IMR-90 (cell line): ENCODE results near the gene INPP5A. TPM values are rescaled to one million over a fixed set of nuclear protein-coding genes. Genes with fewer than 3 reads are reported as not detected.

Experiments used
- ATAC-seq: fragments of 200-7000 bp; cut with Tn5 transposase; 2 replicates; pipeline ENCODE4 v1.9.1; 2020; ENCODE audit warnings: low read depth, mild to moderate bottlenecking, moderate library complexity
- BruUV-seq: library from RNA; stranded (reverse); fragments of 400-500 nt; replicated peaks from 2 replicates; lab custom pipeline; 2021; lab: Mats Ljungman, UMichigan
- CTCF ChIA-PET: fragments of 300-600 bp; formaldehyde crosslinking; extraction: SDS; loops from one replicate; lab custom pipeline; 2021; ENCODE audit warnings: antibody characterized with exemption; lab: Yijun Ruan, JAX
- POLR2A ChIA-PET: fragments of 300-600 bp; sonication (Branson Sonifier 250); formaldehyde crosslinking; loops from one replicate; lab custom pipeline; 2022; ENCODE audit warnings: antibody characterized with exemption; ENCODE audit not compliant: unreplicated experiment; lab: Charles Lee
- DNase-seq: peaks from one replicate; pipeline ENCODE4 v3.0.0; 2013
- H2AFZ ChIP-seq: replicated peaks from 2 replicates; pipeline ENCODE3; 2013; ENCODE audit warnings: low read length, mild to moderate bottlenecking; ENCODE audit not compliant: poor library complexity
- H2AK5ac ChIP-seq: 2 replicates; pipeline ENCODE4 v1.6.1; 2013; ENCODE audit warnings: low read depth, low read length, inconsistent platforms
- H2AK9ac ChIP-seq: replicated peaks from 2 replicates; pipeline ENCODE3; 2013; ENCODE audit warnings: mild to moderate bottlenecking, low read depth, low read length, moderate library complexity; ENCODE audit not compliant: poor library complexity
- H2BK120ac ChIP-seq: 2 replicates; pipeline ENCODE4 v1.6.1; 2013; ENCODE audit warnings: low read depth, low read length, inconsistent platforms
- H2BK15ac ChIP-seq: 3 replicates; pipeline ENCODE4 v1.6.1; 2013; ENCODE audit warnings: low read depth, low read length, inconsistent platforms
- H2BK20ac ChIP-seq: 2 replicates; pipeline ENCODE4 v1.6.1; 2013; ENCODE audit warnings: low read depth, mild to moderate bottlenecking, inconsistent platforms, low read length, moderate library complexity
- H2BK5ac ChIP-seq: 2 replicates; pipeline ENCODE4 v1.6.1; 2013; ENCODE audit warnings: mild to moderate bottlenecking, low read depth, low read length, inconsistent platforms; ENCODE audit not compliant: poor library complexity, severe bottlenecking
- H3K14ac ChIP-seq: replicated peaks from 2 replicates; pipeline ENCODE4 v1.6.1; 2013; ENCODE audit warnings: low read depth, low read length, inconsistent platforms
- H3K18ac ChIP-seq: 2 replicates; pipeline ENCODE4 v1.6.1; 2013; ENCODE audit warnings: low read depth, low read length, control low read depth
- H3K23ac ChIP-seq: 2 replicates; pipeline ENCODE4 v1.6.1; 2013; ENCODE audit warnings: low read depth, low read length, inconsistent platforms
- H3K27ac ChIP-seq: 2 replicates; pipeline ENCODE4 v1.5.1; 2013; ENCODE audit warnings: mild to moderate bottlenecking, control low read depth, low read length; ENCODE audit not compliant: insufficient read depth
- H3K27me3 ChIP-seq: 2 replicates; pipeline ENCODE4 v1.6.1; 2013; ENCODE audit warnings: low read length; ENCODE audit not compliant: control insufficient read depth, insufficient read depth
- H3K36me3 ChIP-seq: 2 replicates; pipeline ENCODE4 v1.6.1; 2013; ENCODE audit warnings: low read length, mixed read lengths; ENCODE audit not compliant: control insufficient read depth, insufficient read depth
- H3K4ac ChIP-seq: 2 replicates; pipeline ENCODE4 v1.6.1; 2013; ENCODE audit warnings: low read depth, low read length, inconsistent platforms
- H3K4me1 ChIP-seq: 2 replicates; pipeline ENCODE4 v1.6.1; 2013; ENCODE audit warnings: low read length, mixed read lengths; ENCODE audit not compliant: control insufficient read depth, insufficient read depth
- H3K4me2 ChIP-seq: 2 replicates; pipeline ENCODE4 v1.6.1; 2013; ENCODE audit warnings: low read depth, mild to moderate bottlenecking, control low read depth, low read length, moderate library complexity
- H3K4me3 ChIP-seq: 2 replicates; pipeline ENCODE4 v1.5.1; 2013; ENCODE audit warnings: low read depth, mild to moderate bottlenecking, control low read depth, low read length, moderate library complexity; ENCODE audit not compliant: insufficient read depth
- H3K56ac ChIP-seq: 2 replicates; pipeline ENCODE4 v1.6.1; 2013; ENCODE audit warnings: low read length, inconsistent platforms; ENCODE audit not compliant: insufficient read depth; ENCODE audit errors: extremely low read depth
- H3K79me1 ChIP-seq, 2 experiments: 2 replicates each; pipeline ENCODE4 v1.6.1; 2013; ENCODE audit warnings: low read length in 2 of 2, inconsistent platforms in 1 of 2, low read depth in 1 of 2
- H3K9ac ChIP-seq: 2 replicates; pipeline ENCODE4 v1.6.1; 2013; ENCODE audit warnings: low read depth, low read length, control low read depth
- H3K9me1 ChIP-seq: 2 replicates; pipeline ENCODE4 v1.6.1; 2013; ENCODE audit warnings: low read length, inconsistent platforms; ENCODE audit not compliant: insufficient read depth
- H3K9me3 ChIP-seq: 2 replicates; pipeline ENCODE4 v1.6.1; 2013; ENCODE audit warnings: low read length; ENCODE audit not compliant: control insufficient read depth, insufficient read depth
- H4K20me1 ChIP-seq: 2 replicates; pipeline ENCODE4 v1.6.1; 2013; ENCODE audit warnings: low read length, inconsistent platforms; ENCODE audit not compliant: insufficient read depth
- H4K5ac ChIP-seq: 2 replicates; pipeline ENCODE4 v1.6.1; 2013; ENCODE audit warnings: mild to moderate bottlenecking, low read depth, low read length, control low read depth
- H4K8ac ChIP-seq, 2 experiments: 2 replicates each; pipeline ENCODE4 v1.6.1; 2013; ENCODE audit warnings: low read depth in 2 of 2, low read length in 2 of 2, control low read depth in 1 of 2, inconsistent platforms in 1 of 2
- H4K91ac ChIP-seq: 2 replicates; pipeline ENCODE4 v1.6.1; 2013; ENCODE audit warnings: low read depth, low read length, inconsistent platforms; ENCODE audit not compliant: insufficient read depth
- BHLHE40 ChIP-seq: fragments of 150-350 bp; IDR thresholded peaks from 2 replicates; pipeline ENCODE4 v1.6.1; 2016; ENCODE audit warnings: mild to moderate bottlenecking, low read depth, low read length
- CTCF ChIP-seq: conservative IDR thresholded peaks from 2 replicates; pipeline ENCODE4 v1.5.1; 2012; ENCODE audit warnings: mild to moderate bottlenecking, low read depth, low read length, improper control_type of control experiment
- ELK1 ChIP-seq: fragments of 150-350 bp; IDR thresholded peaks from 2 replicates; pipeline ENCODE4 v1.6.1; 2016; ENCODE audit warnings: low read depth, mild to moderate bottlenecking, low read length, moderate library complexity, borderline replicate concordance
- MAZ ChIP-seq: IDR thresholded peaks from 2 replicates; pipeline ENCODE4 v1.6.1; 2012; ENCODE audit warnings: low read depth, mild to moderate bottlenecking, low read length, improper control_type of control experiment, moderate library complexity, borderline replicate concordance
- MXI1 ChIP-seq: IDR thresholded peaks from 2 replicates; pipeline ENCODE4 v1.6.1; 2012; ENCODE audit warnings: low read depth, mild to moderate bottlenecking, low read length, moderate library complexity, borderline replicate concordance
- POLR2A ChIP-seq: IDR thresholded peaks from 2 replicates; pipeline ENCODE4 v1.6.1; 2012; ENCODE audit warnings: mild to moderate bottlenecking, low read depth, low read length
- RAD21 ChIP-seq: IDR thresholded peaks from 2 replicates; pipeline ENCODE4 v1.6.1; 2012; ENCODE audit warnings: low read length, improper control_type of control experiment
- RCOR1 ChIP-seq: IDR thresholded peaks from 2 replicates; pipeline ENCODE4 v1.6.1; 2012; ENCODE audit warnings: mild to moderate bottlenecking, low read length, improper control_type of control experiment; ENCODE audit not compliant: insufficient replicate concordance
- RFX5 ChIP-seq: IDR thresholded peaks from 2 replicates; pipeline ENCODE4 v1.8.0; 2012; ENCODE audit warnings: low read depth, mild to moderate bottlenecking, low read length, moderate library complexity
- SMC3 ChIP-seq: fragments of 150-350 bp; IDR thresholded peaks from 2 replicates; pipeline ENCODE4 v1.6.1; 2016; ENCODE audit warnings: low read depth, mild to moderate bottlenecking, antibody characterized with exemption, low read length, moderate library complexity
- USF2 ChIP-seq: fragments of 150-350 bp; IDR thresholded peaks from 2 replicates; pipeline ENCODE4 v1.6.1; 2017; ENCODE audit warnings: mild to moderate bottlenecking, antibody characterized with exemption, low read length, low read depth
- WGBS, 2 experiments: methylation state at CpG; one replicate each; pipeline versions ENCODE4 v1.1.5 to v1.1.7; 2013; ENCODE audit warnings: missing lambda C conversion rate in 2 of 2; ENCODE audit not compliant: insufficient read length in 1 of 2; ENCODE audit errors: extremely low coverage in 2 of 2; 5-methylcytosine and 5-hydroxymethylcytosine counted together
- dilution Hi-C: fragments of 300-500 bp; cut with HindIII; formaldehyde crosslinking; loops from one replicate; pipeline ENCODE4 v1.14.3; 2018; ENCODE audit warnings: low sequenced_read_pairs; ENCODE audit not compliant: unreplicated experiment
- in situ Hi-C: fragments of 300-500 bp; cut with MboI; formaldehyde crosslinking; loops from 3 replicates; pipeline ENCODE4 v1.14.3; 2019; ENCODE audit warnings: low sequenced_read_pairs, inconsistent platforms, mixed read lengths
- intact Hi-C: fragments of 100-400 bp; cut with micrococcal nuclease; formaldehyde crosslinking; loops from 2 replicates; pipeline ENCODE4 v1.10.0; 2022
- polyA plus RNA-seq, 3 experiments: library from polyadenylated mRNA; depleted of rRNA; stranded (reverse); fragments of >200 nt; gene quantifications; 2 replicates each; pipeline ENCODE4 v1.2.3, GENCODE V29; 2012; ENCODE audit warnings: low replicate concordance in 1 of 3
- total RNA-seq: library from RNA; depleted of rRNA; stranded (reverse); fragments of >200 nt; gene quantifications from 2 replicates; pipeline ENCODE4 v1.2.3, GENCODE V29; 2012

Gene INPP5A
- total and polyA plus RNA-seq, 2 of the 4 experiments (the other 2 are of a cell fraction) = 21.4 to 36.7 TPM

- Histone ChIP-seq H2BK15ac (no peak overlapping the region), H2BK120ac (no peak overlapping the region), H2BK20ac (no peak overlapping the region), H3K4me3 (no peak overlapping the region), H3K9me3 (peaks cover 4% of the 10 kb centered on the region), H3K79me1 (peaks cover 11 to 40% of the 10 kb centered on the region in 2 experiments; a peak in 3 of 4 replicates), H4K5ac (no peak overlapping the region), H4K8ac (no peak overlapping the region), H3K23ac (no peak overlapping the region), H3K36me3 (no peaks in the 10 kb centered on the region), H3K14ac (no peak overlapping the region), H2AFZ (no peak overlapping the region), H3K9ac (no peak overlapping the region), H3K4me1 (no peaks in the 10 kb centered on the region), H3K27me3 (no peaks in the 10 kb centered on the region), H4K91ac (no peak overlapping the region), H3K56ac (no peak overlapping the region), H3K18ac (no peak overlapping the region), H3K4me2 (no peak overlapping the region), H3K4ac (no peak overlapping the region), H2AK5ac (no peak overlapping the region), H2AK9ac (no peak overlapping the region), H2BK5ac (no peak overlapping the region), H3K9me1 (peaks cover 9% of the 10 kb centered on the region), H4K20me1 (peaks cover 23% of the 10 kb centered on the region), H3K27ac (no peak overlapping the region)
- DNase-seq (no peak), ATAC-seq (no peak)
- intact Hi-C loops = no loop called here
- in situ Hi-C loops = no loop called here
- ChIA-PET POLR2A (no interaction called here), CTCF (no interaction called here)
- TF ChIP-seq RCOR1 = no peak
- no peak for TF ChIP-seq SMC3
- no peak for TF ChIP-seq RFX5
- TF ChIP-seq POLR2A = no peak
- no peak for TF ChIP-seq CTCF
- TF ChIP-seq RAD21 = no peak
- TF ChIP-seq BHLHE40 = no peak
- TF ChIP-seq ELK1 = no peak
- TF ChIP-seq MAZ = no peak
- no peak for TF ChIP-seq USF2
- TF ChIP-seq MXI1 = no peak
- no TSS peak for BruUV-seq
- dilution Hi-C loops = no loop called here
- no CpG with 5 or more reads among the region's 2 CpGs for WGBS, 2 experiments
Measured at GRCh38 chr10:132619927-132620326, 82.3 kb downstream of the INPP5A start.
